Colonic mucosa (tissue), 4 donors: ENCODE results near the gene DACT2. TPM values are rescaled to one million over a fixed set of nuclear protein-coding genes. Genes with fewer than 3 reads are reported as not detected.

Source experiments
- DNase-seq: peaks from one replicate; pipeline ENCODE4 v3.0.0-alpha.2; 2020
- H3K27ac ChIP-seq: fragments of 200-600 bp; one replicate; pipeline ENCODE4 v1.8.0; 2021
- H3K27me3 ChIP-seq: fragments of 200-600 bp; one replicate; pipeline ENCODE4 v1.8.0; 2021
- H3K36me3 ChIP-seq: fragments of 200-600 bp; one replicate; pipeline ENCODE4 v1.8.0; 2021
- H3K4me1 ChIP-seq: fragments of 200-600 bp; one replicate; pipeline ENCODE4 v1.8.0; 2021; ENCODE audit warnings: mild to moderate bottlenecking
- H3K4me3 ChIP-seq: fragments of 200-600 bp; one replicate; pipeline ENCODE4 v1.8.0; 2021
- H3K9ac ChIP-seq, 2 donors: one replicate each; pipeline ENCODE4 v1.7.0; 2013; ENCODE audit warnings: control low read depth in 2 of 2, low read depth in 2 of 2, low read length in 2 of 2
- H3K9me3 ChIP-seq: fragments of 200-600 bp; one replicate; pipeline ENCODE4 v1.8.0; 2021
- CTCF ChIP-seq: fragments of 200-600 bp; IDR thresholded peaks from one replicate; pipeline ENCODE4 v1.8.0; 2022; ENCODE audit warnings: antibody characterized with exemption, mild to moderate bottlenecking
- intact Hi-C: fragments of 100-400 bp; cut with DNase I; formaldehyde crosslinking; loops from one replicate; pipeline ENCODE4 v1.14.1; 2022
- total RNA-seq, 2 donors: library from RNA; stranded (reverse); fragmentation: NEBNext Ultra II Directional in 1 of 2; extraction: Animal tissue kit (Norgen Biotek cat#: 25700) in 1 of 2; gene quantifications; one replicate each; pipeline ENCODE4 v1.2.1, GENCODE V29; 2021
- donor health status: healthy.
- donor health status: DM: no; HTN: no; CAD: no.
- donor health status: DM: no; HTN: no; CAD: no.

DACT2 gene
- total RNA-seq, 2 donors from 2014 or later: 2.0 TPM

GRCh38 chr6:168341280-168341900, 21.8 kb upstream of the DACT2 start:
- TF ChIP-seq CTCF: no peak
- no peaks in the 10 kb centered on the region for H3K4me1 ChIP-seq
- H3K4me3 ChIP-seq: no peak overlapping the region
- DNase-seq: no peak
- no peaks in the 10 kb centered on the region for H3K9me3 ChIP-seq
- H3K27ac ChIP-seq: no peak overlapping the region
- no peak overlapping the region for H3K9ac ChIP-seq
- intact Hi-C loops: no loop called here
- no peaks in the 10 kb centered on the region for H3K36me3 ChIP-seq
- no peaks in the 10 kb centered on the region for H3K27me3 ChIP-seq

GRCh38 chr6:168340819-168341218, 21.2 kb upstream of the DACT2 start:
- H3K9ac ChIP-seq: no peak overlapping the region
- no peaks in the 10 kb centered on the region for H3K4me1 ChIP-seq
- no peak for TF ChIP-seq CTCF
- no peaks in the 10 kb centered on the region for H3K27me3 ChIP-seq
- no peak overlapping the region for H3K27ac ChIP-seq
- DNase-seq: no peak
- no peaks in the 10 kb centered on the region for H3K36me3 ChIP-seq
- no peak overlapping the region for H3K4me3 ChIP-seq
- intact Hi-C loops: no loop called here
- H3K9me3 ChIP-seq: no peaks in the 10 kb centered on the region

- TF ChIP-seq CTCF: no peak
- Histone ChIP-seq H3K27me3 (no peaks in the 10 kb centered on the region), H3K27ac (no peak overlapping the region), H3K9me3 (no peaks in the 10 kb centered on the region), H3K4me3 (no peak overlapping the region), H3K36me3 (no peaks in the 10 kb centered on the region), H3K4me1 (no peaks in the 10 kb centered on the region), H3K9ac (no peak overlapping the region)
- intact Hi-C loops: no loop called here
- DNase-seq: no peak
These were observed 19.2 kb upstream of the DACT2 start for GRCh38 chr6:168338777-168339176.

- intact Hi-C loops: no loop called here
- no peaks in the 10 kb centered on the region for H3K27me3 ChIP-seq
- no peak for TF ChIP-seq CTCF
- no peaks in the 10 kb centered on the region for H3K36me3 ChIP-seq
- DNase-seq: peak; percentile 3
- H3K4me3 ChIP-seq: no peak overlapping the region
- H3K27ac ChIP-seq: no peak overlapping the region
- H3K9ac ChIP-seq: no peak overlapping the region
- H3K4me1 ChIP-seq: no peaks in the 10 kb centered on the region
- H3K9me3 ChIP-seq: no peaks in the 10 kb centered on the region
These were observed 17.4 kb upstream of the DACT2 start for GRCh38 chr6:168336967-168337366.

GRCh38 chr6:168333989-168334388, 14.4 kb upstream of the DACT2 start:
- Histone ChIP-seq H3K9me3 (no peaks in the 10 kb centered on the region), H3K4me1 (no peaks in the 10 kb centered on the region), H3K36me3 (no peaks in the 10 kb centered on the region), H3K27me3 (no peaks in the 10 kb centered on the region), H3K27ac (peak overlapping the region; percentile 79), H3K4me3 (no peak overlapping the region), H3K9ac (peak overlapping the region in 1 of 2 donors; percentile 4)
- peak; percentile 30 for DNase-seq
- intact Hi-C loops: no loop called here
- no peak for TF ChIP-seq CTCF
